Fibroblast of gingiva (primary cell): Measurements from ENCODE around the gene KRTAP4-9.
"Not testable (repeated sequence)": the region's sequence is repeated elsewhere in the genome, so short reads cannot be mapped to it uniquely, and the experiment has no call there.

Experiments used
- DNase-seq: peaks from one replicate; pipeline ENCODE4 v3.0.0-alpha.2; 2011; ENCODE audit warnings: low read depth

KRTAP4-9 gene

GRCh38 chr17:41131979-41132378 is 26.8 kb downstream of the KRTAP4-9 start:
- no peak for DNase-seq

GRCh38 chr17:41133880-41134735 is 28.9 kb downstream of the KRTAP4-9 start:
- no peak for DNase-seq

GRCh38 chr17:41139865-41140264 is 34.7 kb downstream of the KRTAP4-9 start:
- DNase-seq, result not testable (repeated sequence)

- peak; percentile 17 for DNase-seq
These were observed 35.4 kb downstream of the KRTAP4-9 start, which contains the start of gene KRTAP4-6 for GRCh38 chr17:41140360-41141131. Gene KRTAP4-6, minus strand, starts transcription at chr17:41140544. Its CDS starts 57 bp downstream, at chr17:41140487.

GRCh38 chr17:41141361-41141760 is 36.2 kb downstream of the KRTAP4-9 start:
- DNase-seq, result no peak

GRCh38 chr17:41144846-41145245 is 39.7 kb downstream of the KRTAP4-9 start:
- no peak for DNase-seq

GRCh38 chr17:41145261-41145660 is 40.1 kb downstream of the KRTAP4-9 start:
- DNase-seq, result no peak

- no peak for DNase-seq
These were observed 42.5 kb downstream of the KRTAP4-9 start for GRCh38 chr17:41147531-41148204.

- DNase-seq, result not testable (repeated sequence)
These were observed 43.9 kb downstream of the KRTAP4-9 start for GRCh38 chr17:41148971-41149651.

- no peak for DNase-seq
These were observed 44.4 kb downstream of the KRTAP4-9 start, which contains the start of gene KRTAP4-5 for GRCh38 chr17:41149652-41149985. Gene KRTAP4-5, minus strand, starts transcription at chr17:41149825. Its CDS starts 58 bp downstream, at chr17:41149767.

GRCh38 chr17:41150026-41150425 is 44.8 kb downstream of the KRTAP4-9 start:
- no peak for DNase-seq

- DNase-seq, result no peak
These were observed 46.3 kb downstream of the KRTAP4-9 start for GRCh38 chr17:41151525-41151924.

GRCh38 chr17:41153856-41154255 is 48.7 kb downstream of the KRTAP4-9 start:
- no peak for DNase-seq
